ENCODE data around the gene DAB1.

DNA sequence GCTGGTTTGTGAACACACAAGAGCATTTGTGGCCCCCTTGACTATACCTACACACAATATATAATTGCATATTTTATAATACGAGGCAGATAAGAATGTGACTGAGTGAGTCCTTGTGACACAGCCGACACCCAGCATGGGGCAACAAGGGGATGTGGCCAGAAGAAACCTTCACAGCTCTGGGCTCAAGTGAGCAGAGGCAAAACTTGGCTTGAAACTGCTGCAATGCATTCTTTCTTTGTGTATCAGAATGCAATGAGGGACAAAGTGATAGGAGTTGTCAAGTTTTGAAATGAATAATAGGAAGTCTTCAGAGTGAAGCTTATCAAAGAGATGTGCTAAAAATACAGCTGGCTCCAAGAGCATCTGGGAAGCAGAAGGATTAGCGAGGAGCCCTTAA is 334.0 kb downstream of the DAB1 start:
- TF ChIP-seq, protein P1, sequence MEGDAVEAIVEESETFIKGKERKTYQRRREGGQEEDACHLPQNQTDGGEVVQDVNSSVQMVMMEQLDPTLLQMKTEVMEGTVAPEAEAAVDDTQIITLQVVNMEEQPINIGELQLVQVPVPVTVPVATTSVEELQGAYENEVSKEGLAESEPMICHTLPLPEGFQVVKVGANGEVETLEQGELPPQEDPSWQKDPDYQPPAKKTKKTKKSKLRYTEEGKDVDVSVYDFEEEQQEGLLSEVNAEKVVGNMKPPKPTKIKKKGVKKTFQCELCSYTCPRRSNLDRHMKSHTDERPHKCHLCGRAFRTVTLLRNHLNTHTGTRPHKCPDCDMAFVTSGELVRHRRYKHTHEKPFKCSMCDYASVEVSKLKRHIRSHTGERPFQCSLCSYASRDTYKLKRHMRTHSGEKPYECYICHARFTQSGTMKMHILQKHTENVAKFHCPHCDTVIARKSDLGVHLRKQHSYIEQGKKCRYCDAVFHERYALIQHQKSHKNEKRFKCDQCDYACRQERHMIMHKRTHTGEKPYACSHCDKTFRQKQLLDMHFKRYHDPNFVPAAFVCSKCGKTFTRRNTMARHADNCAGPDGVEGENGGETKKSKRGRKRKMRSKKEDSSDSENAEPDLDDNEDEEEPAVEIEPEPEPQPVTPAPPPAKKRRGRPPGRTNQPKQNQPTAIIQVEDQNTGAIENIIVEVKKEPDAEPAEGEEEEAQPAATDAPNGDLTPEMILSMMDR (IDR thresholded peaks at IDR 0.05 in 2 of 3, conservative IDR thresholded peaks at IDR 0.05 in 1 of 3; ENCODE audit: control insufficient read depth in 2 of 3, extremely low read depth in 1 of 3, insufficient read depth in 1 of 3, low read depth in 3 of 3, low read length in 3 of 3) = no peak
- TF ChIP-seq EP300 (IDR thresholded peaks at IDR 0.05; ENCODE audit: borderline replicate concordance in 1 of 2, control insufficient read depth in 1 of 2, low read depth in 2 of 2, low read length in 2 of 2) = no peak
- TF ChIP-seq EGR1 (IDR thresholded peaks at IDR 0.05; ENCODE audit: borderline replicate concordance in 1 of 2, low read depth in 2 of 2, low read length in 2 of 2) = no peak
- TF ChIP-seq POLR2A (IDR thresholded peaks at IDR 0.05; ENCODE audit: low read depth, low read length) = no peak
- TF ChIP-seq SREBF1 (IDR thresholded peaks at IDR 0.05; ENCODE audit: low read length) = no peak
- TF ChIP-seq, protein P2, sequence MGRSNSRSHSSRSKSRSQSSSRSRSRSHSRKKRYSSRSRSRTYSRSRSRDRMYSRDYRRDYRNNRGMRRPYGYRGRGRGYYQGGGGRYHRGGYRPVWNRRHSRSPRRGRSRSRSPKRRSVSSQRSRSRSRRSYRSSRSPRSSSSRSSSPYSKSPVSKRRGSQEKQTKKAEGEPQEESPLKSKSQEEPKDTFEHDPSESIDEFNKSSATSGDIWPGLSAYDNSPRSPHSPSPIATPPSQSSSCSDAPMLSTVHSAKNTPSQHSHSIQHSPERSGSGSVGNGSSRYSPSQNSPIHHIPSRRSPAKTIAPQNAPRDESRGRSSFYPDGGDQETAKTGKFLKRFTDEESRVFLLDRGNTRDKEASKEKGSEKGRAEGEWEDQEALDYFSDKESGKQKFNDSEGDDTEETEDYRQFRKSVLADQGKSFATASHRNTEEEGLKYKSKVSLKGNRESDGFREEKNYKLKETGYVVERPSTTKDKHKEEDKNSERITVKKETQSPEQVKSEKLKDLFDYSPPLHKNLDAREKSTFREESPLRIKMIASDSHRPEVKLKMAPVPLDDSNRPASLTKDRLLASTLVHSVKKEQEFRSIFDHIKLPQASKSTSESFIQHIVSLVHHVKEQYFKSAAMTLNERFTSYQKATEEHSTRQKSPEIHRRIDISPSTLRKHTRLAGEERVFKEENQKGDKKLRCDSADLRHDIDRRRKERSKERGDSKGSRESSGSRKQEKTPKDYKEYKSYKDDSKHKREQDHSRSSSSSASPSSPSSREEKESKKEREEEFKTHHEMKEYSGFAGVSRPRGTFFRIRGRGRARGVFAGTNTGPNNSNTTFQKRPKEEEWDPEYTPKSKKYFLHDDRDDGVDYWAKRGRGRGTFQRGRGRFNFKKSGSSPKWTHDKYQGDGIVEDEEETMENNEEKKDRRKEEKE (IDR thresholded peaks at IDR 0.05) = no peak
- TF ChIP-seq BRCA1 (IDR thresholded peaks at IDR 0.05; ENCODE audit: low read depth, low read length) = no peak
- no peak for TF ChIP-seq STAT1 (conservative IDR thresholded peaks at IDR 0.05)
- TF ChIP-seq CBX3 (IDR thresholded peaks at IDR 0.05; ENCODE audit: borderline replicate concordance, low read depth) = no peak
- TF ChIP-seq FOS (IDR thresholded peaks at IDR 0.05; ENCODE audit: borderline replicate concordance, extremely low read depth, insufficient read length) = no peak
